Transverse colon (tissue), 4 donors: Measurements from ENCODE around the gene NUP205.

Experiments
- CTCF ChIP-seq, 5 experiments: fragments of 200-600 bp in 3 of 5; fragments of 450-650 bp in 2 of 5; sonication (generic) in 3 of 5; IDR thresholded peaks; 1 replicate in 2 of 5; 2 replicates in 3 of 5; pipeline ENCODE4 v1.5.1; 2016 to 2017; ENCODE audit warnings: antibody characterized with exemption in 5 of 5, inconsistent platforms in 3 of 5, mild to moderate bottlenecking in 2 of 5, moderate library complexity in 1 of 5
- POLR2A ChIP-seq: fragments of 450-650 bp; IDR thresholded peaks from one replicate; pipeline ENCODE4 v1.6.1; 2016; ENCODE audit warnings: antibody characterized with exemption, mild to moderate bottlenecking, moderate library complexity
- POLR2AphosphoS5 ChIP-seq, 3 donors: sonication (generic); formaldehyde crosslinking; IDR thresholded peaks; one replicate each; pipeline ENCODE4 v1.6.1; 2016; ENCODE audit warnings: antibody characterized with exemption in 3 of 3

- TF ChIP-seq CTCF (IDR thresholded peaks at IDR 0.05) (peak; percentile 33 to 41 (median 38)), POLR2A (no peak), POLR2AphosphoS5 (IDR thresholded peaks at IDR 0.05) (no peak)
Measured at GRCh38 chr7:135558337-135558767, 635 bp downstream of the NUP205 start.
